Measurements from ENCODE around the gene DUOX1. TPM values are rescaled to one million over a fixed set of nuclear protein-coding genes. Genes with fewer than 3 reads are reported as not detected.

Gene DUOX1
- total RNA-seq, 3 donors from 2014 or later (not counting 1 experiment from before 2014, with no cell fraction given): 0.20 TPM; not detected in 2

DNA sequence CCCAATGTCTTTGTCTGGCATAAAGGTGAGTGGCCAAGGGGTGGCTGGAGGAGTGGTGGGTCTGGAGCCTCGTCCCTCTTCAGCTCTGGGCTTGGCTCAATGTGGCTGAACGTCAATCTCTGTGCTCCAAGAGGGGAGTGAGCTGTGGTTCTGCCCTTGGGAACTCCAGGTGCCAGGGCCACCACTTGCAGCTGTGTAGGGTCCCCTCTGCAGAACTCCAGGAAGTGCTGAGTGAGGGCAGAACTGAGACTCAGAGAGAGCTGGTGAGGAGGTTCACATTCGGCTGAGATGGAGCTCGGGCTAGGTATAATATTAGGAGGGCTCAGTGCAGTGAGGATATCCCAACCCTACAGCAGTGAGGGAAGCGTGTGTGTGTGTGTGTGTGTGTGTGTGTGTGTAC, 11.6 kb downstream of the DUOX1 start:
- H3K9me3 ChIP-seq (ENCODE audit: control insufficient read depth, insufficient read depth, low read length): no peaks in the 10 kb centered on the region
- H3K27ac Mint-ChIP-seq: no peak overlapping the region
- TF ChIP-seq, protein P1, sequence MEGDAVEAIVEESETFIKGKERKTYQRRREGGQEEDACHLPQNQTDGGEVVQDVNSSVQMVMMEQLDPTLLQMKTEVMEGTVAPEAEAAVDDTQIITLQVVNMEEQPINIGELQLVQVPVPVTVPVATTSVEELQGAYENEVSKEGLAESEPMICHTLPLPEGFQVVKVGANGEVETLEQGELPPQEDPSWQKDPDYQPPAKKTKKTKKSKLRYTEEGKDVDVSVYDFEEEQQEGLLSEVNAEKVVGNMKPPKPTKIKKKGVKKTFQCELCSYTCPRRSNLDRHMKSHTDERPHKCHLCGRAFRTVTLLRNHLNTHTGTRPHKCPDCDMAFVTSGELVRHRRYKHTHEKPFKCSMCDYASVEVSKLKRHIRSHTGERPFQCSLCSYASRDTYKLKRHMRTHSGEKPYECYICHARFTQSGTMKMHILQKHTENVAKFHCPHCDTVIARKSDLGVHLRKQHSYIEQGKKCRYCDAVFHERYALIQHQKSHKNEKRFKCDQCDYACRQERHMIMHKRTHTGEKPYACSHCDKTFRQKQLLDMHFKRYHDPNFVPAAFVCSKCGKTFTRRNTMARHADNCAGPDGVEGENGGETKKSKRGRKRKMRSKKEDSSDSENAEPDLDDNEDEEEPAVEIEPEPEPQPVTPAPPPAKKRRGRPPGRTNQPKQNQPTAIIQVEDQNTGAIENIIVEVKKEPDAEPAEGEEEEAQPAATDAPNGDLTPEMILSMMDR (IDR thresholded peaks at IDR 0.05): no peak
- H3K36me3 ChIP-seq (ENCODE audit: control insufficient read depth, insufficient read depth, low read length): no peaks in the 10 kb centered on the region
- ATAC-seq: no peak
- no peaks in the 10 kb centered on the region for H3K4me1 ChIP-seq (ENCODE audit: control insufficient read depth, insufficient read depth, low read length)
- 67% methylated on average over 4 of the region's 5 CpGs for WGBS (ENCODE audit: insufficient coverage)
- no peak overlapping the region for H3K27ac ChIP-seq (ENCODE audit: low read length)
- DNase-seq: no peak
- no peak overlapping the region for H3K4me3 Mint-ChIP-seq
- peaks cover 0 to 3% of the 10 kb centered on the region in 2 donors for H3K4me1 Mint-ChIP-seq
- H3K27me3 Mint-ChIP-seq (ENCODE audit: low read depth in 2 of 2): peaks cover 3 to 5% of the 10 kb centered on the region in 2 donors
- no peaks in the 10 kb centered on the region for H3K9me3 Mint-ChIP-seq
- H3K4me3 ChIP-seq (ENCODE audit: low read length): no peak overlapping the region
- intact Hi-C loops (cut with micrococcal nuclease): no loop called here
- H3K36me3 Mint-ChIP-seq: no peaks in the 10 kb centered on the region
- H3K27me3 ChIP-seq (ENCODE audit: control insufficient read depth, insufficient read depth, low read length): peaks cover 4% of the 10 kb centered on the region

DNA sequence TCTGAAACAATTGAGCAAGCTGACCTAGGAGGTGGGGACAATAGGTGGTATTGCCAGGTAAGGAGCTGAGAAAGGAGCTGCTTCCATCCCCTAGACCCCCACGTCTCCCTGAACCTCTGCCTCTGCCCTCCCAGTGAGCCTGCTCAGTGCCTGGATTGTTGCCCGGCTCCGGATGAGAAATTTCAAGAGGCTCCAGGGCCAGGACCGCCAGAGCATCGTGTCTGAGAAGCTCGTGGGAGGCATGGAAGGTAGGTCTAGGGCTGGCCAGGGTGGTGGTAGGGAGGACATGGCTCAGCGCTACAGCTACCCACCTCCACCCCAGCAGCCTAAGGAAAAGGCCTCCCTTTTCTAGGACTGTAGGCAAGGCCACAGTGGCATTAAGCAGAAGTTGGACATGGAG, 13.3 kb downstream of the DUOX1 start:
- TF ChIP-seq, protein P1 (IDR thresholded peaks at IDR 0.05): no peak
- ATAC-seq: no peak

DNA sequence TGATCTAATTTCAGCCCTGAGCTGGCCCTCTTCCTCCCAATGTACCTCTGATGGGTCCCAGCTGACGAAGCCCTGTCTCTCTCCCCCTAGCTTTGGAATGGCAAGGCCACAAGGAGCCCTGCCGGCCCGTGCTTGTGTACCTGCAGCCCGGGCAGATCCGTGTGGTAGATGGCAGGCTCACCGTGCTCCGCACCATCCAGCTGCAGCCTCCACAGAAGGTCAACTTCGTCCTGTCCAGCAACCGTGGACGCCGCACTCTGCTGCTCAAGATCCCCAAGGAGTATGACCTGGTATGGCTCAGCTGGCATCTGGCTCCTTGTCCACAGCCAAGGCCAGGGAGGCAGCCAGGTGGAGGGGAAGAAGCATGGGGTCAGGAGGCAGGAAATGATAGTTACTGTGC, 14.2 kb downstream of the DUOX1 start:
- Mint-ChIP-seq H3K4me3 (no peak overlapping the region), H3K4me1 (peaks cover 0 to 3% of the 10 kb centered on the region in 2 donors), H3K9me3 (no peaks in the 10 kb centered on the region), H3K27me3 (ENCODE audit: low read depth in 2 of 2) (no peaks in the 10 kb centered on the region), H3K27ac (no peak overlapping the region), H3K36me3 (no peaks in the 10 kb centered on the region)
- no peak for DNase-seq
- WGBS (ENCODE audit: insufficient coverage): 97% methylated on average over 11 of the region's 11 CpGs
- Histone ChIP-seq H3K4me3 (ENCODE audit: low read length) (no peak overlapping the region), H3K9me3 (ENCODE audit: control insufficient read depth, insufficient read depth, low read length) (no peaks in the 10 kb centered on the region), H3K27ac (ENCODE audit: low read length) (no peak overlapping the region), H3K36me3 (ENCODE audit: control insufficient read depth, insufficient read depth, low read length) (no peaks in the 10 kb centered on the region), H3K4me1 (ENCODE audit: control insufficient read depth, insufficient read depth, low read length) (no peaks in the 10 kb centered on the region), H3K27me3 (ENCODE audit: control insufficient read depth, insufficient read depth, low read length) (no peaks in the 10 kb centered on the region)
- TF ChIP-seq, protein P1 (IDR thresholded peaks at IDR 0.05): no peak
- ATAC-seq: no peak
- intact Hi-C loops (cut with micrococcal nuclease): no loop called here

More for the DNA sequence above, 13.3 kb downstream of the DUOX1 start:
- Mint-ChIP-seq H3K9me3 (no peaks in the 10 kb centered on the region), H3K27me3 (ENCODE audit: low read depth in 2 of 2) (no peaks in the 10 kb centered on the region), H3K4me3 (no peak overlapping the region), H3K36me3 (no peaks in the 10 kb centered on the region), H3K4me1 (no peaks in the 10 kb centered on the region), H3K27ac (no peak overlapping the region)
- no peaks in the 10 kb centered on the region for H3K36me3 ChIP-seq (ENCODE audit: control insufficient read depth, insufficient read depth, low read length)
- no peak overlapping the region for H3K27ac ChIP-seq (ENCODE audit: low read length)
- no peaks in the 10 kb centered on the region for H3K4me1 ChIP-seq (ENCODE audit: control insufficient read depth, insufficient read depth, low read length)
- no peaks in the 10 kb centered on the region for H3K9me3 ChIP-seq (ENCODE audit: control insufficient read depth, insufficient read depth, low read length)
- DNase-seq: no peak
- H3K4me3 ChIP-seq (ENCODE audit: low read length): no peak overlapping the region
- WGBS (ENCODE audit: insufficient coverage): 90% methylated on average over 6 of the region's 7 CpGs
- intact Hi-C loops (cut with micrococcal nuclease): no loop called here
- no peaks in the 10 kb centered on the region for H3K27me3 ChIP-seq (ENCODE audit: control insufficient read depth, insufficient read depth, low read length)

DNA sequence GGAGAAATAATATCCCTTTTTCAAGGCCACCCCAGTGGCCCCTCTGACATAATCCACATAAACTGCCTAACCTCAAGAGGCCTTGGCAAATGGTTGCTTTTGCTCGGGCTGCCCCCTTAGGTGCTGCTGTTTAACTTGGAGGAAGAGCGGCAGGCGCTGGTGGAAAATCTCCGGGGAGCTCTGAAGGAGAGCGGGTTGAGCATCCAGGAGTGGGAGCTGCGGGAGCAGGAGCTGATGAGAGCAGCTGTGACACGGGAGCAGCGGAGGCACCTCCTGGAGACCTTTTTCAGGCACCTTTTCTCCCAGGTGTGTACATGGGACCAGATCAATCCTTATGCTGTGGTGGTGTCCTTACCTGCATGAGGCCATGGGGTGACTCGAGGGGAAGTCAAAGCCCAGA, 15.0 kb downstream of the DUOX1 start:
- Histone ChIP-seq H3K9me3 (ENCODE audit: control insufficient read depth, insufficient read depth, low read length) (no peaks in the 10 kb centered on the region), H3K4me3 (ENCODE audit: low read length) (no peak overlapping the region), H3K36me3 (ENCODE audit: control insufficient read depth, insufficient read depth, low read length) (no peaks in the 10 kb centered on the region), H3K27me3 (ENCODE audit: control insufficient read depth, insufficient read depth, low read length) (no peaks in the 10 kb centered on the region), H3K4me1 (ENCODE audit: control insufficient read depth, insufficient read depth, low read length) (no peaks in the 10 kb centered on the region), H3K27ac (ENCODE audit: low read length) (no peak overlapping the region)
- H3K27ac Mint-ChIP-seq: no peak overlapping the region
- TF ChIP-seq, protein P1 (IDR thresholded peaks at IDR 0.05): no peak
- ATAC-seq: no peak
- H3K4me3 Mint-ChIP-seq: no peak overlapping the region
- H3K27me3 Mint-ChIP-seq (ENCODE audit: low read depth in 2 of 2): no peaks in the 10 kb centered on the region
- intact Hi-C loops (cut with micrococcal nuclease): no loop called here
- WGBS (ENCODE audit: insufficient coverage): 91% methylated on average over 9 of the region's 9 CpGs
- no peaks in the 10 kb centered on the region for H3K36me3 Mint-ChIP-seq
- H3K9me3 Mint-ChIP-seq: no peaks in the 10 kb centered on the region
- DNase-seq: no peak
- peaks cover 0 to 4% of the 10 kb centered on the region in 2 donors for H3K4me1 Mint-ChIP-seq

Measured in natural killer cell (primary cell).